Muscle of leg (tissue), 11 donors: ENCODE measurements around the gene RAB8B. TPM values are rescaled to one million over a fixed set of nuclear protein-coding genes. Genes with fewer than 3 reads are reported as not detected.
A peak's percentile ranks its signal among the peaks of the same experiment; 100 is the strongest.

Experiments used
- DNase-seq: peaks from one replicate; pipeline ENCODE4 v3.0.0; 2013
- H3K27ac ChIP-seq: one replicate; pipeline ENCODE4 v1.5.1; 2013; ENCODE audit warnings: mild to moderate bottlenecking, low read length, control low read depth
- H3K27me3 ChIP-seq: one replicate; pipeline ENCODE4 v1.6.1; 2013; ENCODE audit warnings: low read length; ENCODE audit not compliant: control insufficient read depth, insufficient read depth
- H3K36me3 ChIP-seq: one replicate; pipeline ENCODE4 v1.6.1; 2013; ENCODE audit warnings: low read length; ENCODE audit not compliant: control insufficient read depth, insufficient read depth
- H3K4me1 ChIP-seq: one replicate; pipeline ENCODE4 v1.6.1; 2013; ENCODE audit warnings: low read length; ENCODE audit not compliant: control insufficient read depth, insufficient read depth
- H3K4me3 ChIP-seq: one replicate; pipeline ENCODE4 v1.5.1; 2013; ENCODE audit warnings: low read length, control low read depth
- H3K9me3 ChIP-seq: replicated peaks from 2 replicates; pipeline ENCODE4 v1.6.1; 2013; ENCODE audit warnings: low read depth, low read length; ENCODE audit not compliant: control insufficient read depth
- WGBS: methylation state at CpG from one replicate; pipeline ENCODE4 v1.1.5; 2013; ENCODE audit warnings: missing lambda C conversion rate; ENCODE audit not compliant: insufficient coverage; 5-methylcytosine and 5-hydroxymethylcytosine counted together
- polyA plus RNA-seq, 8 donors: library from polyadenylated mRNA; unstranded; fragments of 120-200 nt; gene quantifications; one replicate each; pipeline versions ENCODE4 v1.2.1 to v1.2.3, GENCODE V29; 2013; ENCODE audit warnings: inconsistent platforms in 1 of 8, low replicate concordance in 1 of 8; ENCODE audit not compliant: insufficient read length in 8 of 8, insufficient read depth in 1 of 8
- total RNA-seq: library from RNA; stranded (reverse); fragments of 120-200 nt; gene quantifications from one replicate; pipeline ENCODE4 v1.2.4, GENCODE V29; 2013

Gene RAB8B
- total and polyA plus RNA-seq, 9 donors: 13.2 to 24.7 (median 19.0) TPM

- H3K36me3 ChIP-seq: peaks cover 10% of the 10 kb centered on the region
- H3K4me3 ChIP-seq: no peak overlapping the region
- H3K27me3 ChIP-seq: no peaks in the 10 kb centered on the region
- peaks cover 2% of the 10 kb centered on the region for H3K4me1 ChIP-seq
- DNase-seq: no peak
- no peak overlapping the region for H3K27ac ChIP-seq
- WGBS: 93% methylated on average over 2 of the region's 2 CpGs
- no peaks in the 10 kb centered on the region for H3K9me3 ChIP-seq
Observed at GRCh38 chr15:63258658-63259057, 69.3 kb downstream of the RAB8B start.

- no peaks in the 10 kb centered on the region for H3K9me3 ChIP-seq
- H3K4me1 ChIP-seq: no peaks in the 10 kb centered on the region
- peak; percentile 25 for DNase-seq
- peaks cover 10% of the 10 kb centered on the region for H3K36me3 ChIP-seq
- no peak overlapping the region for H3K27ac ChIP-seq
- WGBS: 60% methylated on average over 1 of the region's 5 CpGs
- no peak overlapping the region for H3K4me3 ChIP-seq
- H3K27me3 ChIP-seq: no peaks in the 10 kb centered on the region
Observed at GRCh38 chr15:63260791-63261190, 71.4 kb downstream of the RAB8B start.

GRCh38 chr15:63261311-63261710 is 71.9 kb downstream of the RAB8B start:
- no peaks in the 10 kb centered on the region for H3K27me3 ChIP-seq

GRCh38 chr15:63263519-63263918 is 74.1 kb downstream of the RAB8B start:
- H3K27ac ChIP-seq: no peak overlapping the region
- no peaks in the 10 kb centered on the region for H3K9me3 ChIP-seq
- no peaks in the 10 kb centered on the region for H3K27me3 ChIP-seq
- DNase-seq: no peak
- WGBS: 89% methylated on average over 5 of the region's 6 CpGs
- H3K36me3 ChIP-seq: peaks cover 5% of the 10 kb centered on the region
- H3K4me1 ChIP-seq: no peaks in the 10 kb centered on the region
- no peak overlapping the region for H3K4me3 ChIP-seq

More at GRCh38 chr15:63261311-63261710, 71.9 kb downstream of the RAB8B start:
- no peaks in the 10 kb centered on the region for H3K4me1 ChIP-seq
- H3K36me3 ChIP-seq: peaks cover 10% of the 10 kb centered on the region
- no peaks in the 10 kb centered on the region for H3K9me3 ChIP-seq
- no peak overlapping the region for H3K27ac ChIP-seq
- H3K4me3 ChIP-seq: no peak overlapping the region
- DNase-seq: no peak

- WGBS: 40% methylated on average over 1 of the region's 1 CpG
- Histone ChIP-seq H3K4me1 (no peaks in the 10 kb centered on the region), H3K36me3 (peaks cover 4% of the 10 kb centered on the region), H3K9me3 (no peaks in the 10 kb centered on the region), H3K27me3 (no peaks in the 10 kb centered on the region), H3K4me3 (no peak overlapping the region), H3K27ac (peak overlapping the region; percentile 45)
- peak; percentile 76 for DNase-seq
Observed at GRCh38 chr15:63264688-63265293, 75.4 kb downstream of the RAB8B start.

- Histone ChIP-seq H3K4me1 (peaks cover 7% of the 10 kb centered on the region), H3K9me3 (no peaks in the 10 kb centered on the region), H3K4me3 (no peak overlapping the region), H3K36me3 (no peaks in the 10 kb centered on the region), H3K27me3 (no peaks in the 10 kb centered on the region), H3K27ac (no peak overlapping the region)
- no peak for DNase-seq
- 65% methylated on average over 2 of the region's 3 CpGs for WGBS
Observed at GRCh38 chr15:63274427-63274826, 85.0 kb downstream of the RAB8B start.

GRCh38 chr15:63276342-63277037 is 87.1 kb downstream of the RAB8B start:
- 3% methylated on average over 5 of the region's 11 CpGs for WGBS
- Histone ChIP-seq H3K27ac (peak overlapping the region; percentile 81), H3K36me3 (peaks cover 5% of the 10 kb centered on the region), H3K27me3 (no peaks in the 10 kb centered on the region), H3K4me1 (peaks cover 7% of the 10 kb centered on the region), H3K4me3 (peak overlapping the region; percentile 83), H3K9me3 (no peaks in the 10 kb centered on the region)
- no peak for DNase-seq

GRCh38 chr15:63277038-63277892 is 87.9 kb downstream of the RAB8B start, which contains the start of gene APH1B:
TSS of gene APH1B (plus strand) at chr15:63277605. CDS start at chr15:63277624, 19 bp downstream.
- Histone ChIP-seq H3K4me3 (peak within 1 kb of the TSS; percentile 90), H3K27me3 (no peaks in the 10 kb centered on the region), H3K27ac (peak within 1 kb of the TSS; percentile 81), H3K36me3 (peaks cover 5% of the 10 kb centered on the region), H3K4me1 (peaks cover 7% of the 10 kb centered on the region), H3K9me3 (no peaks in the 10 kb centered on the region)
- DNase-seq: peak; percentile 88
- WGBS: 0% methylated on average over 47 of the region's 102 CpGs

- DNase-seq: peak; percentile 46
- WGBS: 10% methylated on average over 9 of the region's 17 CpGs
- no peaks in the 10 kb centered on the region for H3K9me3 ChIP-seq
Observed at GRCh38 chr15:63277893-63278456, 88.6 kb downstream of the RAB8B start.

GRCh38 chr15:63283126-63283525 is 93.7 kb downstream of the RAB8B start:
- WGBS: no CpG with 5 or more reads among the region's 9 CpGs
- Histone ChIP-seq H3K27me3 (no peaks in the 10 kb centered on the region), H3K27ac (no peak overlapping the region), H3K4me1 (peaks cover 2% of the 10 kb centered on the region), H3K9me3 (no peaks in the 10 kb centered on the region), H3K36me3 (peaks cover 15% of the 10 kb centered on the region), H3K4me3 (no peak overlapping the region)
- DNase-seq: no peak

More at GRCh38 chr15:63277893-63278456, 88.6 kb downstream of the RAB8B start:
- Histone ChIP-seq H3K36me3 (peaks cover 5% of the 10 kb centered on the region), H3K27ac (peak overlapping the region; percentile 76), H3K4me3 (peak overlapping the region; percentile 90), H3K4me1 (peaks cover 7% of the 10 kb centered on the region), H3K27me3 (no peaks in the 10 kb centered on the region)
